K562 (cell line): ENCODE results near the gene TMEM30A.

Source experiments
- ARHGAP35 ChIP-seq: fragments of 450-650 bp; IDR thresholded peaks from 2 replicates; pipeline ENCODE4 v1.6.1; 2018; ENCODE audit not compliant: partially characterized antibody
- DMBX1 ChIP-seq: fragments of 250-450 bp; sonication (Bioruptor Pico); IDR thresholded peaks from 2 replicates; pipeline ENCODE4 v1.8.0; 2022; ENCODE audit warnings: inconsistent platforms, mild to moderate bottlenecking, moderate library complexity, borderline replicate concordance
- EGR1 ChIP-seq: fragments of 450-650 bp; conservative IDR thresholded peaks from 2 replicates; pipeline ENCODE4 v1.6.1; 2017; ENCODE audit warnings: mild to moderate bottlenecking
- EP300 ChIP-seq: IDR thresholded peaks from 2 replicates; pipeline ENCODE4 v1.6.1; 2012; ENCODE audit warnings: low read length, improper control_type of control experiment
- EWSR1 ChIP-seq: fragments of 450-650 bp; IDR thresholded peaks from 2 replicates; pipeline ENCODE4 v1.6.1; 2018; ENCODE audit warnings: borderline replicate concordance, mild to moderate bottlenecking, low read depth, moderate library complexity; ENCODE audit not compliant: partially characterized antibody
- MAZ ChIP-seq, 2 experiments: fragments of 450-650 bp in 1 of 2; sonication (generic) in 1 of 2; formaldehyde crosslinking; IDR thresholded peaks in 1 of 2; conservative IDR thresholded peaks in 1 of 2; 2 replicates each; pipeline versions ENCODE4 v1.4.0 to v1.5.0; 2020; ENCODE audit warnings: mild to moderate bottlenecking in 1 of 2, missing genetic modification reagents in 1 of 2
- MCM5 ChIP-seq: fragments of 450-650 bp; IDR thresholded peaks from 2 replicates; pipeline ENCODE4 v1.6.1; 2016; ENCODE audit warnings: low read depth
- MYBL2 ChIP-seq, 2 experiments: fragments of 450-650 bp in 1 of 2; sonication (generic) in 1 of 2; formaldehyde crosslinking in 1 of 2; IDR thresholded peaks; 2 replicates each; pipeline versions ENCODE4 v1.6.1 to v1.8.1; 2017 to 2022; ENCODE audit warnings: borderline replicate concordance in 1 of 2, inconsistent platforms in 1 of 2, low read depth in 1 of 2, mild to moderate bottlenecking in 1 of 2, missing genetic modification reagents in 1 of 2, moderate library complexity in 1 of 2
- NRF1 ChIP-seq, 2 experiments: fragments of 450-650 bp; IDR thresholded peaks in 1 of 2; conservative IDR thresholded peaks in 1 of 2; 2 replicates each; pipeline ENCODE4 v1.6.1; 2014; ENCODE audit warnings: mild to moderate bottlenecking in 2 of 2
- TAF1 ChIP-seq: IDR thresholded peaks from 2 replicates; pipeline ENCODE4 v1.6.1; 2011; ENCODE audit warnings: mild to moderate bottlenecking, low read length, moderate library complexity; ENCODE audit not compliant: insufficient read depth, control insufficient read depth, severe bottlenecking; ENCODE audit errors: extremely low read depth
- TFE3 ChIP-seq: fragments of 450-650 bp; formaldehyde crosslinking; IDR thresholded peaks from 2 replicates; pipeline ENCODE4 v1.4.0; 2020; ENCODE audit warnings: mild to moderate bottlenecking, mixed read lengths
- ZNF143 ChIP-seq: sonication (generic); formaldehyde crosslinking; IDR thresholded peaks from 2 replicates; pipeline ENCODE4 v1.9.0; 2022; ENCODE audit warnings: mild to moderate bottlenecking, missing genetic modification reagents
- TF ChIP-seq, protein P1 (sequence below): fragments of 450-650 bp; formaldehyde crosslinking; IDR thresholded peaks from 2 replicates; pipeline ENCODE4 v1.4.0; 2022; ENCODE audit warnings: missing genetic modification characterization

DNA sequence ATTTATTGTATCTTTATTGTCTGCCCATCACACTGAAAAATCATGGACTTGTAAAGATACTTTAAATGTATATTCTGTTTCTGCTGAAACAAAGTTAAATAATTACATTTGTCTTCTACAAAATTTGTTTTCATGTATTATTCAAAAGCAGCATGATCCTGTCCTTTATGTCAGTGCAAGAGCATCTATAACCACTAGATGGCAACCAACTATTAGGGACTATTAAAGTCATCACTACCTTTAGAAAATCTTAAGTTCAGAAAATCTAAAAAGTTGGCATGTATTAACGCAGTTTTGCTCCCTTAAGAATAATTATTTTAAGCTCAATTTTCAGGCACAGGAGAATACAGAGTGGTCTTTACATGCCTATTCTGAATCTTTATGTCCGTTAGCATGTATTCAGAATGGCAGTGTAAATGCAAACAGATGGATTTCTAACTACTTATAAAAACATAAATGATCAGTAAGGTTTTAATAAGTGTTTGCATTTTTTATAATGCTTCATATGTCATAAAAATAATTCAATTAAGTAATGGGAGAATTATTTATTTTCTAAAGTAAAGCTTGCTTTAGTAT lies 17.8 kb downstream of the TMEM30A start:
- TF ChIP-seq MAZ (CRISPR knock-in tag; conservative IDR thresholded peaks at IDR 0.05 in 1 of 2, IDR thresholded peaks at IDR 0.05 in 1 of 2) = no peak
- no peak for TF ChIP-seq EGR1
- TF ChIP-seq EWSR1 = no peak
- TF ChIP-seq, protein P1, sequence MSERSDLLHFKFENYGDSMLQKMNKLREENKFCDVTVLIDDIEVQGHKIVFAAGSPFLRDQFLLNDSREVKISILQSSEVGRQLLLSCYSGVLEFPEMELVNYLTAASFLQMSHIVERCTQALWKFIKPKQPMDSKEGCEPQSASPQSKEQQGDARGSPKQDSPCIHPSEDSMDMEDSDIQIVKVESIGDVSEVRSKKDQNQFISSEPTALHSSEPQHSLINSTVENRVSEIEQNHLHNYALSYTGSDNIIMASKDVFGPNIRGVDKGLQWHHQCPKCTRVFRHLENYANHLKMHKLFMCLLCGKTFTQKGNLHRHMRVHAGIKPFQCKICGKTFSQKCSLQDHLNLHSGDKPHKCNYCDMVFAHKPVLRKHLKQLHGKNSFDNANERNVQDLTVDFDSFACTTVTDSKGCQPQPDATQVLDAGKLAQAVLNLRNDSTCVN (CRISPR knock-in tag) = no peak
- no peak for TF ChIP-seq DMBX1 (CRISPR knock-in tag)
- no peak for TF ChIP-seq ZNF143 (CRISPR knock-in tag)
- TF ChIP-seq MYBL2 (IDR thresholded peaks at IDR 0.05; ENCODE audit: low read depth) = no peak
- no peak for TF ChIP-seq MYBL2 (CRISPR knock-in tag; IDR thresholded peaks at IDR 0.05; ENCODE audit: borderline replicate concordance)
- no peak for TF ChIP-seq ARHGAP35
- no peak for TF ChIP-seq TAF1
- TF ChIP-seq TFE3 (CRISPR knock-in tag) = no peak
- no peak for TF ChIP-seq MCM5
- no peak for TF ChIP-seq EP300
- no peak for TF ChIP-seq NRF1 (conservative IDR thresholded peaks at IDR 0.05 in 1 of 2, IDR thresholded peaks at IDR 0.05 in 1 of 2)
